Upper lobe of left lung (tissue), 4 donors: ENCODE measurements around the gene CAPN7.

ENCODE experiments used
- POLR2AphosphoS5 ChIP-seq, 2 donors: sonication (generic); formaldehyde crosslinking; IDR thresholded peaks; one replicate each; pipeline ENCODE4 v1.5.1; 2017; ENCODE audit warnings: antibody characterized with exemption in 2 of 2
- TF ChIP-seq, protein P1 (sequence below), 6 experiments: fragments of 450-650 bp in 4 of 6; fragments of 200-600 bp in 2 of 6; sonication (generic) in 2 of 6; IDR thresholded peaks; one replicate each; pipeline ENCODE4 v1.5.1; 2016 to 2019; ENCODE audit warnings: antibody characterized with exemption in 6 of 6

DNA sequence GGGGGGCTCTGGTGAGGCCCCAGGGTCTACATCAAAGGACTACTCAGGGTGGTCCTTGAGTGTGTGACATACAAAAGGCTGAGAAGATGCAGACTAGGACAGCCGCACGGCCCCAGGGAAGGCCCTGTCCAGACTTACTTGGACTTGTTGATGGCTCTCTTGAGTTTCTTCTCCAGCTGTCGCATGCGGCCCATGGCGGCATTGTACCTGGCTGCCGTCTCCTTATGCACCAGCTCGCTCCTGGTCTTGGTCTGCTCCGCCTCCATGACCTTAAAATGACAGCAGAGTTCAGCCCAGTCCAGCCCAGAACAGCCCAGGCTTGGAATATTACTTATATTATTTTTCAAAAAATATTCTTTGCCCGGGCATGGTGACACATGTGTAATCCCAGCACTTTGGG is 56.0 kb downstream of the CAPN7 start:
- TF ChIP-seq, protein P1, sequence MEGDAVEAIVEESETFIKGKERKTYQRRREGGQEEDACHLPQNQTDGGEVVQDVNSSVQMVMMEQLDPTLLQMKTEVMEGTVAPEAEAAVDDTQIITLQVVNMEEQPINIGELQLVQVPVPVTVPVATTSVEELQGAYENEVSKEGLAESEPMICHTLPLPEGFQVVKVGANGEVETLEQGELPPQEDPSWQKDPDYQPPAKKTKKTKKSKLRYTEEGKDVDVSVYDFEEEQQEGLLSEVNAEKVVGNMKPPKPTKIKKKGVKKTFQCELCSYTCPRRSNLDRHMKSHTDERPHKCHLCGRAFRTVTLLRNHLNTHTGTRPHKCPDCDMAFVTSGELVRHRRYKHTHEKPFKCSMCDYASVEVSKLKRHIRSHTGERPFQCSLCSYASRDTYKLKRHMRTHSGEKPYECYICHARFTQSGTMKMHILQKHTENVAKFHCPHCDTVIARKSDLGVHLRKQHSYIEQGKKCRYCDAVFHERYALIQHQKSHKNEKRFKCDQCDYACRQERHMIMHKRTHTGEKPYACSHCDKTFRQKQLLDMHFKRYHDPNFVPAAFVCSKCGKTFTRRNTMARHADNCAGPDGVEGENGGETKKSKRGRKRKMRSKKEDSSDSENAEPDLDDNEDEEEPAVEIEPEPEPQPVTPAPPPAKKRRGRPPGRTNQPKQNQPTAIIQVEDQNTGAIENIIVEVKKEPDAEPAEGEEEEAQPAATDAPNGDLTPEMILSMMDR (IDR thresholded peaks at IDR 0.05), result no peak
- TF ChIP-seq POLR2AphosphoS5 (IDR thresholded peaks at IDR 0.05), result no peak
